Measurements from ENCODE around the gene PCBP3. TPM values are rescaled to one million over a fixed set of nuclear protein-coding genes. Genes with fewer than 3 reads are reported as not detected.

The PCBP3 gene
- total and polyA plus RNA-seq, 10 of the 15 experiments (the other 5 are each of a cell fraction or from before 2014, with no cell fraction given): 0.09 to 1.3 (median 0.46) TPM; not detected in 3

- H3K27ac ChIP-seq (ENCODE audit: control insufficient read depth, insufficient read depth): no peak overlapping the region
- ChIA-PET CTCF (no interaction called here), SMC1A (ENCODE audit: uncharacterized antibody, unreplicated experiment) (no interaction called here), RAD21 (ENCODE audit: unreplicated experiment) (no interaction called here), POLR2A (no interaction called here)
- no peak overlapping the region for H3K4me2 ChIP-seq (ENCODE audit: control insufficient read depth, insufficient read depth)
- no peak overlapping the region for H2AFZ ChIP-seq (ENCODE audit: control insufficient read depth, low read depth, low read length)
- FAIRE-seq (no peak), ATAC-seq (no peak), DNase-seq (ENCODE audit: low read depth, low spot score) (no peak)
- no peaks in the 10 kb centered on the region for H3K36me3 ChIP-seq (ENCODE audit: control insufficient read depth in 2 of 2, insufficient read depth in 2 of 2, low read length in 1 of 2)
- intact Hi-C loops (cut with micrococcal nuclease; ENCODE audit: unreplicated experiment): no loop called here
- WGBS (ENCODE audit: insufficient coverage, insufficient replicate concordance, low lambda C conversion rate, missing lambda C conversion rate): 72% methylated on average over 5 of the region's 5 CpGs
- in situ Hi-C loops (cut with MboI): no loop called here
- H3K4me1 ChIP-seq (ENCODE audit: control insufficient read depth, insufficient read depth, low read length): no peaks in the 10 kb centered on the region
- no peaks in the 10 kb centered on the region for H4K20me1 ChIP-seq (ENCODE audit: control insufficient read depth, insufficient read depth)
- no peak overlapping the region for H3K9ac ChIP-seq (ENCODE audit: control insufficient read depth, insufficient read depth, low read length)
- H3K79me2 ChIP-seq (ENCODE audit: control insufficient read depth, insufficient read depth, low read length): no peaks in the 10 kb centered on the region
- no TSS peak for BruUV-seq (replicated peaks)
- H3K4me3 ChIP-seq: no peak overlapping the region
- TF ChIP-seq SUZ12 (IDR thresholded peaks at IDR 0.05; ENCODE audit: unreplicated experiment) (no peak), ZNF207 (IDR thresholded peaks at IDR 0.05; ENCODE audit: borderline replicate concordance) (no peak), CBX5 (IDR thresholded peaks at IDR 0.05; ENCODE audit: low read depth) (no peak), TCF3 (IDR thresholded peaks at IDR 0.05; ENCODE audit: borderline replicate concordance, insufficient read depth, low read depth, low read length) (no peak), HCFC1 (IDR thresholded peaks at IDR 0.05; ENCODE audit: low read length) (no peak), POU2F2 (IDR thresholded peaks at IDR 0.05; ENCODE audit: borderline replicate concordance, low read depth, low read length) (no peak), ZNF24 (IDR thresholded peaks at IDR 0.05) (no peak), PAX5 (IDR thresholded peaks at IDR 0.05; ENCODE audit: borderline replicate concordance, low read depth, low read length) (no peak), RUNX3 (IDR thresholded peaks at IDR 0.05; ENCODE audit: low read length) (no peak), FOXK2 (IDR thresholded peaks at IDR 0.05) (no peak), CBX3 (IDR thresholded peaks at IDR 0.05; ENCODE audit: borderline replicate concordance, low read depth) (no peak), MTA3 (IDR thresholded peaks at IDR 0.05; ENCODE audit: borderline replicate concordance, low read length) (no peak), CTCF (IDR thresholded peaks at IDR 0.05 in 2 of 3, conservative IDR thresholded peaks at IDR 0.05 in 1 of 3; ENCODE audit: control insufficient read depth in 2 of 3, extremely low read depth in 1 of 3, insufficient read depth in 1 of 3, low read depth in 3 of 3, low read length in 3 of 3) (no peak), HSF1 (IDR thresholded peaks at IDR 0.05; ENCODE audit: low read depth, low read length) (no peak)
- no peaks in the 10 kb centered on the region; a peak in 1 of 4 replicates for H3K27me3 ChIP-seq (replicated peaks in 1 of 2; ENCODE audit: control insufficient read depth in 2 of 2, insufficient read depth in 2 of 2, low read length in 1 of 2)
- H3K9me3 ChIP-seq (replicated peaks; ENCODE audit: control insufficient read depth, insufficient read depth, low read length): no peaks in the 10 kb centered on the region; the same call in 1 of the 3 replicates
These were observed 107.4 kb downstream of the PCBP3 start for GRCh38 chr21:45750936-45751335.

Measured in GM12878 (cell line).